CD4-positive, alpha-beta T cell treated with Interleukin-1 beta for 1 hour (primary cell): ENCODE data around the gene TBC1D1.
A peak's percentile ranks its signal among the peaks of the same experiment; 100 is the strongest.

Source experiments
- DNase-seq, 2 donors: peaks; one replicate each; pipeline ENCODE4 v3.0.0-alpha.2; 2020 to 2022

The TBC1D1 gene

GRCh38 chr4:38132843-38133662 is 242.2 kb downstream of the TBC1D1 start:
- DNase-seq = no peak

GRCh38 chr4:38133711-38134480 is 243.0 kb downstream of the TBC1D1 start:
- no peak for DNase-seq

- DNase-seq = no peak
Measured at GRCh38 chr4:38135201-38135600, 244.3 kb downstream of the TBC1D1 start.

- DNase-seq = no peak
Measured at GRCh38 chr4:38136604-38137003, 245.7 kb downstream of the TBC1D1 start.

GRCh38 chr4:38137080-38137479 is 246.2 kb downstream of the TBC1D1 start:
- DNase-seq = no peak

- DNase-seq = no peak
Measured at GRCh38 chr4:38138363-38138762, 247.5 kb downstream of the TBC1D1 start.

GRCh38 chr4:38139187-38139586 is 248.3 kb downstream of the TBC1D1 start:
- DNase-seq = no peak

GRCh38 chr4:38140643-38141203 is 249.8 kb downstream of the TBC1D1 start:
- DNase-seq = no peak

- no peak for DNase-seq
Measured at GRCh38 chr4:38141808-38142500, 251.1 kb downstream of the TBC1D1 start.

- DNase-seq = no peak
Measured at GRCh38 chr4:38144031-38144430, 253.1 kb downstream of the TBC1D1 start.

GRCh38 chr4:38145033-38145678 is 254.3 kb downstream of the TBC1D1 start:
- no peak for DNase-seq

- DNase-seq = no peak
Measured at GRCh38 chr4:38145741-38146140, 254.9 kb downstream of the TBC1D1 start.

- DNase-seq = no peak
Measured at GRCh38 chr4:38146383-38146782, 255.5 kb downstream of the TBC1D1 start.

- DNase-seq = no peak
Measured at GRCh38 chr4:38149472-38149996, 258.6 kb downstream of the TBC1D1 start.

- DNase-seq = no peak
Measured at GRCh38 chr4:38149997-38150671, 259.2 kb downstream of the TBC1D1 start.

GRCh38 chr4:38150766-38151165 is 259.9 kb downstream of the TBC1D1 start:
- DNase-seq = no peak

- no peak for DNase-seq
Measured at GRCh38 chr4:38151873-38152272, 261.0 kb downstream of the TBC1D1 start.

GRCh38 chr4:38152305-38152704 is 261.4 kb downstream of the TBC1D1 start:
- DNase-seq = no peak

- no peak for DNase-seq
Measured at GRCh38 chr4:38152721-38153386, 262.0 kb downstream of the TBC1D1 start.

GRCh38 chr4:38153387-38153760 is 262.5 kb downstream of the TBC1D1 start:
- peak in 1 of 2 donors; percentile 27 for DNase-seq

- no peak for DNase-seq
Measured at GRCh38 chr4:38154252-38154651, 263.4 kb downstream of the TBC1D1 start.
